Skeletal muscle tissue (tissue), 5 donors: ENCODE measurements around the gene EDC4. TPM values are rescaled to one million over a fixed set of nuclear protein-coding genes. Genes with fewer than 3 reads are reported as not detected.

Experiments used
- H3K27ac ChIP-seq: one replicate; pipeline ENCODE4 v1.7.0; 2013; ENCODE audit warnings: mild to moderate bottlenecking, low read depth, low read length, inconsistent platforms
- H3K27me3 ChIP-seq, 3 donors: one replicate each; pipeline ENCODE4 v1.7.0; 2013; ENCODE audit warnings: low read length in 3 of 3; ENCODE audit not compliant: control insufficient read depth in 3 of 3, insufficient read depth in 3 of 3
- H3K36me3 ChIP-seq, 3 donors: one replicate each; pipeline ENCODE4 v1.7.0; 2013; ENCODE audit warnings: low read length in 3 of 3; ENCODE audit not compliant: control insufficient read depth in 3 of 3, insufficient read depth in 3 of 3
- H3K4me1 ChIP-seq, 3 donors: one replicate each; pipeline ENCODE4 v1.7.0; 2013; ENCODE audit warnings: low read length in 3 of 3, mild to moderate bottlenecking in 3 of 3; ENCODE audit not compliant: control insufficient read depth in 3 of 3, insufficient read depth in 3 of 3
- H3K4me3 ChIP-seq, 3 donors: one replicate each; pipeline ENCODE4 v1.7.0; 2013; ENCODE audit warnings: low read length in 3 of 3
- H3K9ac ChIP-seq, 3 donors: one replicate each; pipeline ENCODE4 v1.7.0; 2013; ENCODE audit warnings: low read length in 3 of 3, mild to moderate bottlenecking in 3 of 3, moderate library complexity in 2 of 3, low read depth in 1 of 3
- H3K9me3 ChIP-seq, 3 donors: one replicate each; pipeline ENCODE4 v1.7.0; 2013; ENCODE audit warnings: low read length in 3 of 3; ENCODE audit not compliant: control insufficient read depth in 3 of 3
- small RNA-seq: library from RNA; depleted of rRNA; stranded (forward); fragments of <200 nt; gene quantifications from one replicate; pipeline ENCODE3, GENCODE V24; 2014
- total RNA-seq: library from RNA; depleted of rRNA; stranded (reverse); fragments of >200 nt; gene quantifications from one replicate; pipeline ENCODE4 v1.2.3, GENCODE V29; 2014
- donor health status: Osteomylitis.

EDC4 gene
- total RNA-seq, 1 donor from 2014 or later = 66.3 TPM

DNA sequence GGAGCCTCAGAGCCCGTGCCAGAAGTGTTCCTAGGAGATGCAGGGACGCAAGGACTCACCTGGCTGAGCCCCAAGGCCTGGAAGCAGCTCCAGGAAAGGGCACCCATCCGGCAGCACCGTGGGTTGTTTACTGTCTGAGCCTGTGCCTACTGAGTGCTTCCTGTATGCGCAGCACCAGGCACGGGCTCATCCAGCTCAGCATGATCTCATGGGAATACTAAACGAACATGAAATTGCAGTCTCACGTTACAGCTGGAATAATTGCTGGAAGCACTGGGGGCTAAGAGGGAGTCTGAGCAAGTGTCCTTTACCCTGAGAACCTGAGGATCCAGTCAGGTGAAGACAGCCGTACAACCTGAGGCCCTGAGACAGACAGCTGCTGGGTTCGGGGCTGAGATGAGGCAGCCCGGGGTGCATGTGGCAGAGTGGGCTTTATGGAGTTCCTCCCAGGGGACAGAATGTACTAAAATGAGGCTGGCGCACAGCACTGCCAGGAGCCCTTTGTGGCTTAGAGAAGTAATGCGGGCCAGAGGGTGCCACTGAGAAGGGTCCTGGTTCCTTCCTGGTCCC, 53.4 kb downstream of the EDC4 start:
- Histone ChIP-seq H3K27me3 (no peaks in the 10 kb centered on the region), H3K27ac (peak overlapping the region; percentile 65), H3K9ac (peak overlapping the region; percentile 18 to 44 (median 38)), H3K4me1 (peaks cover 34 to 69% (median 57%) of the 10 kb centered on the region in 3 donors), H3K36me3 (peaks cover 32 to 39% (median 34%) of the 10 kb centered on the region in 3 donors), H3K4me3 (peak overlapping the region in 2 of 3 donors; percentile 20 to 41), H3K9me3 (no peaks in the 10 kb centered on the region)

- Histone ChIP-seq H3K27ac (peak overlapping the region; percentile 65), H3K27me3 (no peaks in the 10 kb centered on the region), H3K9ac (peak overlapping the region in 1 of 3 donors; percentile 18), H3K9me3 (no peaks in the 10 kb centered on the region), H3K36me3 (peaks cover 37 to 44% (median 38%) of the 10 kb centered on the region in 3 donors), H3K4me3 (no peak overlapping the region), H3K4me1 (peaks cover 32 to 60% (median 50%) of the 10 kb centered on the region in 3 donors)
Observed at GRCh38 chr16:67927131-67927941, 54.5 kb downstream of the EDC4 start.

GRCh38 chr16:67928147-67928546, 55.3 kb downstream of the EDC4 start:
- H3K4me3 ChIP-seq = no peak overlapping the region
- no peaks in the 10 kb centered on the region for H3K9me3 ChIP-seq
- peaks cover 25 to 52% (median 43%) of the 10 kb centered on the region in 3 donors for H3K4me1 ChIP-seq
- peaks cover 37 to 46% (median 38%) of the 10 kb centered on the region in 3 donors for H3K36me3 ChIP-seq
- H3K9ac ChIP-seq = peak overlapping the region in 1 of 3 donors; percentile 16
- H3K27ac ChIP-seq = no peak overlapping the region
- H3K27me3 ChIP-seq = no peaks in the 10 kb centered on the region

GRCh38 chr16:67928561-67929364, 55.9 kb downstream of the EDC4 start:
- peaks cover 34 to 42% (median 35%) of the 10 kb centered on the region in 3 donors for H3K36me3 ChIP-seq
- H3K4me1 ChIP-seq = peaks cover 22 to 47% (median 39%) of the 10 kb centered on the region in 3 donors
- H3K27ac ChIP-seq = no peak overlapping the region
- H3K9ac ChIP-seq = peak overlapping the region in 1 of 3 donors; percentile 16
- H3K27me3 ChIP-seq = no peaks in the 10 kb centered on the region
- no peak overlapping the region for H3K4me3 ChIP-seq
- H3K9me3 ChIP-seq = no peaks in the 10 kb centered on the region

GRCh38 chr16:67930191-67930590, 57.3 kb downstream of the EDC4 start:
- H3K9me3 ChIP-seq = no peaks in the 10 kb centered on the region
- H3K9ac ChIP-seq = peak overlapping the region in 1 of 3 donors; percentile 16
- H3K4me1 ChIP-seq = peaks cover 32 to 51% (median 43%) of the 10 kb centered on the region in 3 donors
- no peak overlapping the region for H3K27ac ChIP-seq
- H3K36me3 ChIP-seq = peaks cover 31 to 44% (median 35%) of the 10 kb centered on the region in 3 donors
- no peaks in the 10 kb centered on the region for H3K27me3 ChIP-seq
- no peak overlapping the region for H3K4me3 ChIP-seq

- H3K4me3 ChIP-seq = no peak overlapping the region
- no peak overlapping the region for H3K27ac ChIP-seq
- no peaks in the 10 kb centered on the region for H3K27me3 ChIP-seq
- peaks cover 32 to 50% (median 42%) of the 10 kb centered on the region in 3 donors for H3K4me1 ChIP-seq
- H3K9ac ChIP-seq = no peak overlapping the region
- no peaks in the 10 kb centered on the region for H3K9me3 ChIP-seq
- peaks cover 31 to 44% (median 35%) of the 10 kb centered on the region in 3 donors for H3K36me3 ChIP-seq
Observed at GRCh38 chr16:67930678-67931211, 57.9 kb downstream of the EDC4 start.

Small RNAs within 50 kb of the gene (small RNA-seq; reads per million reads assigned to genes)
- gene AC040162.2 (not detected), gene NRN1L (not detected)

Other genes with a start within 250 kb of the EDC4 start
- gene CARMIL2, start 227.9 kb upstream of the EDC4 start, total RNA-seq = not detected
- gene ACD, start 212.8 kb upstream of the EDC4 start, total RNA-seq = 10.4 TPM
- gene PARD6A, start 212.1 kb upstream of the EDC4 start, total RNA-seq = 0.52 TPM
- 5.2 TPM for gene ENKD1, start 206.3 kb upstream of the EDC4 start, total RNA-seq
- gene C16orf86, start 206.2 kb upstream of the EDC4 start, total RNA-seq = 3.1 TPM
- gene GFOD2, start 153.7 kb upstream of the EDC4 start, total RNA-seq = 12.5 TPM
- 4.7 TPM for gene RANBP10, start 66.5 kb upstream of the EDC4 start, total RNA-seq
- 0.52 TPM for gene TSNAXIP1, start 66.2 kb upstream of the EDC4 start, total RNA-seq
- 35.5 TPM for gene THAP11, start 30.7 kb upstream of the EDC4 start, total RNA-seq
- 94.5 TPM for gene NUTF2, start 26.1 kb upstream of the EDC4 start, total RNA-seq
- 14.6 TPM for gene CENPT, start 25.4 kb upstream of the EDC4 start, total RNA-seq
- 1.0 TPM for gene NRN1L, start 11.8 kb downstream of the EDC4 start, total RNA-seq
- 9.9 TPM for gene PSKH1, start 20.2 kb downstream of the EDC4 start, total RNA-seq
- 1.0 TPM for gene CTRL, start 58.8 kb downstream of the EDC4 start, total RNA-seq
- 28.7 TPM for gene PSMB10, start 63.8 kb downstream of the EDC4 start, total RNA-seq
- gene LCAT, start 71.1 kb downstream of the EDC4 start, total RNA-seq = 4.2 TPM
- gene SLC12A4, start 95.6 kb downstream of the EDC4 start, total RNA-seq = 27.1 TPM
- gene DPEP3, start 107.4 kb downstream of the EDC4 start, total RNA-seq = not detected
- gene DPEP2, start 126.4 kb downstream of the EDC4 start, total RNA-seq = 1.0 TPM
- not detected for gene DPEP2NB, start 142.9 kb downstream of the EDC4 start, total RNA-seq
- gene DDX28, start 150.2 kb downstream of the EDC4 start, total RNA-seq = 14.1 TPM
- gene DUS2, start 150.2 kb downstream of the EDC4 start, total RNA-seq = 15.1 TPM
- 29.2 TPM for gene NFATC3, start 212.3 kb downstream of the EDC4 start, total RNA-seq